Endodermal cell (in vitro differentiated cells): ENCODE data around the gene ZFYVE27. TPM values are rescaled to one million over a fixed set of nuclear protein-coding genes. Genes with fewer than 3 reads are reported as not detected.

Experiments
- DNase-seq: peaks from one replicate; pipeline ENCODE4 v3.0.0-alpha.2; 2017
- H3K27ac ChIP-seq: 2 replicates; pipeline ENCODE4 v1.5.1; 2013; ENCODE audit warnings: mild to moderate bottlenecking, low read depth, low read length, moderate library complexity
- H3K27me3 ChIP-seq: 2 replicates; pipeline ENCODE4 v1.6.1; 2013; ENCODE audit warnings: mild to moderate bottlenecking, low read length, moderate library complexity; ENCODE audit not compliant: insufficient read depth, control insufficient read depth, poor library complexity, severe bottlenecking
- H3K36me3 ChIP-seq: 2 replicates; pipeline ENCODE4 v1.7.0; 2013; ENCODE audit warnings: mild to moderate bottlenecking, low read length, moderate library complexity; ENCODE audit not compliant: control insufficient read depth, insufficient read depth
- H3K4me1 ChIP-seq: one replicate; pipeline ENCODE4 v1.7.0; 2013; ENCODE audit warnings: low read length; ENCODE audit not compliant: control insufficient read depth, insufficient read depth
- H3K4me3 ChIP-seq: 2 replicates; pipeline ENCODE4 v1.5.1; 2013; ENCODE audit warnings: mild to moderate bottlenecking, low read length, moderate library complexity
- H3K9ac ChIP-seq: 2 replicates; pipeline ENCODE4 v1.6.1; 2013; ENCODE audit warnings: mild to moderate bottlenecking, low read length, moderate library complexity; ENCODE audit not compliant: poor library complexity, severe bottlenecking; ENCODE audit errors: extremely low read depth
- H3K9me3 ChIP-seq: 2 replicates; pipeline ENCODE4 v1.6.1; 2013; ENCODE audit warnings: mild to moderate bottlenecking, low read length, moderate library complexity; ENCODE audit not compliant: control insufficient read depth
- H3K27ac Mint-ChIP-seq: 2 replicates; pipeline ENCODE4 v1.8.0; 2020; ENCODE audit warnings: mixed read lengths
- H3K27me3 Mint-ChIP-seq: 2 replicates; pipeline ENCODE4 v1.8.0; 2021; ENCODE audit warnings: mild to moderate bottlenecking, mixed read lengths; ENCODE audit not compliant: insufficient read depth
- H3K36me3 Mint-ChIP-seq: 2 replicates; pipeline ENCODE4 v1.8.0; 2020; ENCODE audit warnings: low read depth, mixed read lengths
- H3K4me1 Mint-ChIP-seq: 2 replicates; pipeline ENCODE4 v1.8.0; 2020; ENCODE audit warnings: mixed read lengths
- H3K4me3 Mint-ChIP-seq: 2 replicates; pipeline ENCODE4 v1.8.0; 2020; ENCODE audit warnings: mild to moderate bottlenecking, moderate library complexity, mixed read lengths
- H3K9me3 Mint-ChIP-seq: 2 replicates; pipeline ENCODE4 v1.8.0; 2020; ENCODE audit warnings: mild to moderate bottlenecking, mixed read lengths
- CTCF ChIP-seq: fragments of 200-600 bp; sonication (generic); conservative IDR thresholded peaks from 2 replicates; pipeline ENCODE4 v1.5.0; 2021; ENCODE audit warnings: antibody characterized with exemption, mild to moderate bottlenecking
- WGBS, 2 experiments: methylation state at CpG; one replicate each; pipeline versions ENCODE4 v1.1.5 to v1.1.7; 2013; ENCODE audit warnings: missing lambda C conversion rate in 2 of 2, mixed read lengths in 1 of 2; ENCODE audit not compliant: insufficient coverage in 1 of 2, insufficient read length in 1 of 2; 5-methylcytosine and 5-hydroxymethylcytosine counted together
- total RNA-seq, 2 donors: library from RNA; stranded (reverse); fragmentation: NEBNext Ultra II Directional in 1 of 2; extraction: Animal tissue kit (Norgen Biotek cat#: 25700) in 1 of 2; gene quantifications; 2 replicates in 1 of 2; 3 replicates in 1 of 2; pipeline ENCODE4 v1.2.1, GENCODE V29; 2021

The ZFYVE27 gene
- total RNA-seq, 2 donors from 2014 or later = 33.5 to 36.3 TPM

DNA sequence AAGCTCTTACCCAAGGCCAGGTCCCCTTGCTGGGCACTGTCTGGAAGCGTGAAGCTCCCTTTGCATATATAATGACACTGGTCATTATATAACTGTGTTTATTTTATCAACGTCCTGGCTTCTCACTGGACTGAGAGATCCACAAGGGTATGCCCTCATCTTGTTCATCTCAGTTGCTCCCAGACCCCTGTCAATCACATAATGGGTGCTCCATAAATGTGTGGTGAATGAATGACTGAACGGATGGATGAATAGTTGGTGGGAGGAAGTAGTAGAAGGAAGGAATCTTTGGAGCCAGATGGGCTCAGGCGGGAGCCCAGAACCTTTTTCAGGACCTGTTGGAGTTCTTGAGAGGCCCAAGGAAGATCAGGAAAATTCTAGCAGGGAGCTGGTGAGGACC is 42.6 kb downstream of the ZFYVE27 start:
- Mint-ChIP-seq H3K4me1 (peaks cover 30% of the 10 kb centered on the region), H3K36me3 (no peaks in the 10 kb centered on the region), H3K9me3 (no peaks in the 10 kb centered on the region), H3K27ac (no peak overlapping the region), H3K4me3 (no peak overlapping the region), H3K27me3 (peaks cover 16% of the 10 kb centered on the region)
- H3K27ac ChIP-seq = no peak overlapping the region
- H3K4me1 ChIP-seq = peaks cover 21% of the 10 kb centered on the region
- no peaks in the 10 kb centered on the region for H3K9me3 ChIP-seq
- peaks cover 9% of the 10 kb centered on the region for H3K27me3 ChIP-seq
- no peak for TF ChIP-seq CTCF
- H3K9ac ChIP-seq = no peak overlapping the region
- 93 to 100% methylated on average over 2 to 4 of the region's 4 CpGs for WGBS, 2 experiments
- no peaks in the 10 kb centered on the region for H3K36me3 ChIP-seq
- H3K4me3 ChIP-seq = no peak overlapping the region
- no peak for DNase-seq

DNA sequence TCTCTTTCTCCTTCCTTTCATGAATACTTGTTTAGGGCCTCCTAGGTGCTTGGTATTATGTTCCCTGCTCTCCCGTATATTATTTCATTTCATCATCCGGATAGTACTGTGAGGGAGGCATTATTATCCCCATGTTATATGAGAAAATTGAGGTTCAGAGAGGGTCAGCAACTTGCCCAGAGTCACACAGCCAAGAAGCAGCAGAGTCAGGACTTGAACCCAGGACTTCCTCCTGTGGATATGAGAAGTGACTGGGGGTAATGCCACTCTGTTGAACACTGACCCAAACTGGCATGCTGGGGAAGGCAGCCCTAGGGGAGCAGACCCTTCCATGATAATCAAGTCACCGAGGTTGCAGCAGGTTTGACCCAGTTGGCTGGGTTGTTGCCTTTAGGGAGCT is 43.0 kb downstream of the ZFYVE27 start:
- Histone ChIP-seq H3K4me1 (peaks cover 21% of the 10 kb centered on the region), H3K4me3 (no peak overlapping the region), H3K9ac (no peak overlapping the region), H3K9me3 (no peaks in the 10 kb centered on the region), H3K27ac (no peak overlapping the region), H3K36me3 (no peaks in the 10 kb centered on the region), H3K27me3 (peaks cover 5% of the 10 kb centered on the region)
- Mint-ChIP-seq H3K9me3 (no peaks in the 10 kb centered on the region), H3K4me3 (no peak overlapping the region), H3K27ac (no peak overlapping the region), H3K27me3 (peaks cover 11% of the 10 kb centered on the region), H3K4me1 (peaks cover 31% of the 10 kb centered on the region), H3K36me3 (no peaks in the 10 kb centered on the region)
- WGBS, 2 experiments = 93 to 100% methylated on average over 2 to 3 of the region's 3 CpGs
- TF ChIP-seq CTCF = no peak
- DNase-seq = no peak

- Mint-ChIP-seq H3K9me3 (no peaks in the 10 kb centered on the region), H3K27me3 (peaks cover under 1% of the 10 kb centered on the region), H3K4me3 (no peak overlapping the region), H3K36me3 (no peaks in the 10 kb centered on the region), H3K27ac (no peak overlapping the region), H3K4me1 (peaks cover 38% of the 10 kb centered on the region)
- TF ChIP-seq CTCF = peak; percentile 23
- 81 to 84% methylated on average over 7 of the region's 7 CpGs for WGBS, 2 experiments
- H3K27ac ChIP-seq = no peak overlapping the region
- no peak for DNase-seq
- peaks cover 21% of the 10 kb centered on the region for H3K4me1 ChIP-seq
- no peaks in the 10 kb centered on the region for H3K27me3 ChIP-seq
- no peak overlapping the region for H3K4me3 ChIP-seq
- no peaks in the 10 kb centered on the region for H3K9me3 ChIP-seq
- H3K36me3 ChIP-seq = no peaks in the 10 kb centered on the region
- no peak overlapping the region for H3K9ac ChIP-seq
Measured at GRCh38 chr10:97780841-97781617, 44.1 kb downstream of the ZFYVE27 start.
